IMR-90 (cell line): ENCODE data around the gene EPB41L5. TPM values are rescaled to one million over a fixed set of nuclear protein-coding genes. Genes with fewer than 3 reads are reported as not detected.

Source experiments
- ATAC-seq: fragments of 200-7000 bp; cut with Tn5 transposase; 2 replicates; pipeline ENCODE4 v1.9.1; 2020; ENCODE audit warnings: low read depth, mild to moderate bottlenecking, moderate library complexity
- BruUV-seq: library from RNA; stranded (reverse); fragments of 400-500 nt; replicated peaks from 2 replicates; lab custom pipeline; 2021; lab: Mats Ljungman, UMichigan
- CTCF ChIA-PET: fragments of 300-600 bp; formaldehyde crosslinking; extraction: SDS; loops from one replicate; lab custom pipeline; 2021; ENCODE audit warnings: antibody characterized with exemption; lab: Yijun Ruan, JAX
- POLR2A ChIA-PET: fragments of 300-600 bp; sonication (Branson Sonifier 250); formaldehyde crosslinking; loops from one replicate; lab custom pipeline; 2022; ENCODE audit warnings: antibody characterized with exemption; ENCODE audit not compliant: unreplicated experiment; lab: Charles Lee
- DNase-seq: peaks from one replicate; pipeline ENCODE4 v3.0.0; 2013
- H2AFZ ChIP-seq: replicated peaks from 2 replicates; pipeline ENCODE3; 2013; ENCODE audit warnings: low read length, mild to moderate bottlenecking; ENCODE audit not compliant: poor library complexity
- H2AK5ac ChIP-seq: 2 replicates; pipeline ENCODE4 v1.6.1; 2013; ENCODE audit warnings: low read depth, low read length, inconsistent platforms
- H2AK9ac ChIP-seq: replicated peaks from 2 replicates; pipeline ENCODE3; 2013; ENCODE audit warnings: mild to moderate bottlenecking, low read depth, low read length, moderate library complexity; ENCODE audit not compliant: poor library complexity
- H2BK120ac ChIP-seq: 2 replicates; pipeline ENCODE4 v1.6.1; 2013; ENCODE audit warnings: low read depth, low read length, inconsistent platforms
- H2BK15ac ChIP-seq: 3 replicates; pipeline ENCODE4 v1.6.1; 2013; ENCODE audit warnings: low read depth, low read length, inconsistent platforms
- H2BK20ac ChIP-seq: 2 replicates; pipeline ENCODE4 v1.6.1; 2013; ENCODE audit warnings: low read depth, mild to moderate bottlenecking, inconsistent platforms, low read length, moderate library complexity
- H2BK5ac ChIP-seq: 2 replicates; pipeline ENCODE4 v1.6.1; 2013; ENCODE audit warnings: mild to moderate bottlenecking, low read depth, low read length, inconsistent platforms; ENCODE audit not compliant: poor library complexity, severe bottlenecking
- H3K14ac ChIP-seq: replicated peaks from 2 replicates; pipeline ENCODE4 v1.6.1; 2013; ENCODE audit warnings: low read depth, low read length, inconsistent platforms
- H3K18ac ChIP-seq: 2 replicates; pipeline ENCODE4 v1.6.1; 2013; ENCODE audit warnings: low read depth, low read length, control low read depth
- H3K23ac ChIP-seq: 2 replicates; pipeline ENCODE4 v1.6.1; 2013; ENCODE audit warnings: low read depth, low read length, inconsistent platforms
- H3K27ac ChIP-seq: 2 replicates; pipeline ENCODE4 v1.5.1; 2013; ENCODE audit warnings: mild to moderate bottlenecking, control low read depth, low read length; ENCODE audit not compliant: insufficient read depth
- H3K27me3 ChIP-seq: 2 replicates; pipeline ENCODE4 v1.6.1; 2013; ENCODE audit warnings: low read length; ENCODE audit not compliant: control insufficient read depth, insufficient read depth
- H3K36me3 ChIP-seq: 2 replicates; pipeline ENCODE4 v1.6.1; 2013; ENCODE audit warnings: low read length, mixed read lengths; ENCODE audit not compliant: control insufficient read depth, insufficient read depth
- H3K4ac ChIP-seq: 2 replicates; pipeline ENCODE4 v1.6.1; 2013; ENCODE audit warnings: low read depth, low read length, inconsistent platforms
- H3K4me1 ChIP-seq: 2 replicates; pipeline ENCODE4 v1.6.1; 2013; ENCODE audit warnings: low read length, mixed read lengths; ENCODE audit not compliant: control insufficient read depth, insufficient read depth
- H3K4me2 ChIP-seq: 2 replicates; pipeline ENCODE4 v1.6.1; 2013; ENCODE audit warnings: low read depth, mild to moderate bottlenecking, control low read depth, low read length, moderate library complexity
- H3K4me3 ChIP-seq: 2 replicates; pipeline ENCODE4 v1.5.1; 2013; ENCODE audit warnings: low read depth, mild to moderate bottlenecking, control low read depth, low read length, moderate library complexity; ENCODE audit not compliant: insufficient read depth
- H3K56ac ChIP-seq: 2 replicates; pipeline ENCODE4 v1.6.1; 2013; ENCODE audit warnings: low read length, inconsistent platforms; ENCODE audit not compliant: insufficient read depth; ENCODE audit errors: extremely low read depth
- H3K79me1 ChIP-seq, 2 experiments: 2 replicates each; pipeline ENCODE4 v1.6.1; 2013; ENCODE audit warnings: low read length in 2 of 2, inconsistent platforms in 1 of 2, low read depth in 1 of 2
- H3K9ac ChIP-seq: 2 replicates; pipeline ENCODE4 v1.6.1; 2013; ENCODE audit warnings: low read depth, low read length, control low read depth
- H3K9me1 ChIP-seq: 2 replicates; pipeline ENCODE4 v1.6.1; 2013; ENCODE audit warnings: low read length, inconsistent platforms; ENCODE audit not compliant: insufficient read depth
- H3K9me3 ChIP-seq: 2 replicates; pipeline ENCODE4 v1.6.1; 2013; ENCODE audit warnings: low read length; ENCODE audit not compliant: control insufficient read depth, insufficient read depth
- H4K20me1 ChIP-seq: 2 replicates; pipeline ENCODE4 v1.6.1; 2013; ENCODE audit warnings: low read length, inconsistent platforms; ENCODE audit not compliant: insufficient read depth
- H4K5ac ChIP-seq: 2 replicates; pipeline ENCODE4 v1.6.1; 2013; ENCODE audit warnings: mild to moderate bottlenecking, low read depth, low read length, control low read depth
- H4K8ac ChIP-seq, 2 experiments: 2 replicates each; pipeline ENCODE4 v1.6.1; 2013; ENCODE audit warnings: low read depth in 2 of 2, low read length in 2 of 2, control low read depth in 1 of 2, inconsistent platforms in 1 of 2
- H4K91ac ChIP-seq: 2 replicates; pipeline ENCODE4 v1.6.1; 2013; ENCODE audit warnings: low read depth, low read length, inconsistent platforms; ENCODE audit not compliant: insufficient read depth
- BHLHE40 ChIP-seq: fragments of 150-350 bp; IDR thresholded peaks from 2 replicates; pipeline ENCODE4 v1.6.1; 2016; ENCODE audit warnings: mild to moderate bottlenecking, low read depth, low read length
- CEBPB ChIP-seq: IDR thresholded peaks from 2 replicates; pipeline ENCODE4 v1.6.1; 2012; ENCODE audit warnings: low read depth, low read length, improper control_type of control experiment
- FOS ChIP-seq: fragments of 150-350 bp; IDR thresholded peaks from 2 replicates; pipeline ENCODE4 v1.6.1; 2016; ENCODE audit warnings: low read depth, low read length
- MAFK ChIP-seq: IDR thresholded peaks from 2 replicates; pipeline ENCODE4 v1.6.1; 2012; ENCODE audit warnings: low read depth, low read length, improper control_type of control experiment
- MAZ ChIP-seq: IDR thresholded peaks from 2 replicates; pipeline ENCODE4 v1.6.1; 2012; ENCODE audit warnings: low read depth, mild to moderate bottlenecking, low read length, improper control_type of control experiment, moderate library complexity, borderline replicate concordance
- MXI1 ChIP-seq: IDR thresholded peaks from 2 replicates; pipeline ENCODE4 v1.6.1; 2012; ENCODE audit warnings: low read depth, mild to moderate bottlenecking, low read length, moderate library complexity, borderline replicate concordance
- NFE2L2 ChIP-seq: fragments of 150-350 bp; IDR thresholded peaks from 2 replicates; pipeline ENCODE4 v1.6.1; 2016; ENCODE audit warnings: low read depth, mild to moderate bottlenecking, low read length
- POLR2A ChIP-seq: IDR thresholded peaks from 2 replicates; pipeline ENCODE4 v1.6.1; 2012; ENCODE audit warnings: mild to moderate bottlenecking, low read depth, low read length
- RAD21 ChIP-seq: IDR thresholded peaks from 2 replicates; pipeline ENCODE4 v1.6.1; 2012; ENCODE audit warnings: low read length, improper control_type of control experiment
- RCOR1 ChIP-seq: IDR thresholded peaks from 2 replicates; pipeline ENCODE4 v1.6.1; 2012; ENCODE audit warnings: mild to moderate bottlenecking, low read length, improper control_type of control experiment; ENCODE audit not compliant: insufficient replicate concordance
- RFX5 ChIP-seq: IDR thresholded peaks from 2 replicates; pipeline ENCODE4 v1.8.0; 2012; ENCODE audit warnings: low read depth, mild to moderate bottlenecking, low read length, moderate library complexity
- SMC3 ChIP-seq: fragments of 150-350 bp; IDR thresholded peaks from 2 replicates; pipeline ENCODE4 v1.6.1; 2016; ENCODE audit warnings: low read depth, mild to moderate bottlenecking, antibody characterized with exemption, low read length, moderate library complexity
- WGBS, 2 experiments: methylation state at CpG; one replicate each; pipeline versions ENCODE4 v1.1.5 to v1.1.7; 2013; ENCODE audit warnings: missing lambda C conversion rate in 2 of 2; ENCODE audit not compliant: insufficient read length in 1 of 2; ENCODE audit errors: extremely low coverage in 2 of 2; 5-methylcytosine and 5-hydroxymethylcytosine counted together
- dilution Hi-C: fragments of 300-500 bp; cut with HindIII; formaldehyde crosslinking; loops from one replicate; pipeline ENCODE4 v1.14.3; 2018; ENCODE audit warnings: low sequenced_read_pairs; ENCODE audit not compliant: unreplicated experiment
- in situ Hi-C: fragments of 300-500 bp; cut with MboI; formaldehyde crosslinking; loops from 3 replicates; pipeline ENCODE4 v1.14.3; 2019; ENCODE audit warnings: low sequenced_read_pairs, inconsistent platforms, mixed read lengths
- intact Hi-C: fragments of 100-400 bp; cut with micrococcal nuclease; formaldehyde crosslinking; loops from 2 replicates; pipeline ENCODE4 v1.10.0; 2022
- polyA plus RNA-seq, 3 experiments: library from polyadenylated mRNA; depleted of rRNA; stranded (reverse); fragments of >200 nt; gene quantifications; 2 replicates each; pipeline ENCODE4 v1.2.3, GENCODE V29; 2012; ENCODE audit warnings: low replicate concordance in 1 of 3
- total RNA-seq: library from RNA; depleted of rRNA; stranded (reverse); fragments of >200 nt; gene quantifications from 2 replicates; pipeline ENCODE4 v1.2.3, GENCODE V29; 2012
- TF ChIP-seq, protein P1 (sequence below): fragments of 150-350 bp; IDR thresholded peaks from 2 replicates; pipeline ENCODE4 v1.6.1; 2016; ENCODE audit warnings: low read depth, mild to moderate bottlenecking, low read length, moderate library complexity, borderline replicate concordance
- TF ChIP-seq, protein P2 (sequence below): conservative IDR thresholded peaks from 2 replicates; pipeline ENCODE4 v1.5.1; 2012; ENCODE audit warnings: mild to moderate bottlenecking, low read depth, low read length, improper control_type of control experiment
- TF ChIP-seq, protein P3 (sequence below): fragments of 150-350 bp; IDR thresholded peaks from 2 replicates; pipeline ENCODE4 v1.6.1; 2017; ENCODE audit warnings: mild to moderate bottlenecking, antibody characterized with exemption, low read length, low read depth

The EPB41L5 gene
- total and polyA plus RNA-seq, 2 of the 4 experiments (the other 2 are of a cell fraction) = 5.1 to 10.6 TPM

DNA sequence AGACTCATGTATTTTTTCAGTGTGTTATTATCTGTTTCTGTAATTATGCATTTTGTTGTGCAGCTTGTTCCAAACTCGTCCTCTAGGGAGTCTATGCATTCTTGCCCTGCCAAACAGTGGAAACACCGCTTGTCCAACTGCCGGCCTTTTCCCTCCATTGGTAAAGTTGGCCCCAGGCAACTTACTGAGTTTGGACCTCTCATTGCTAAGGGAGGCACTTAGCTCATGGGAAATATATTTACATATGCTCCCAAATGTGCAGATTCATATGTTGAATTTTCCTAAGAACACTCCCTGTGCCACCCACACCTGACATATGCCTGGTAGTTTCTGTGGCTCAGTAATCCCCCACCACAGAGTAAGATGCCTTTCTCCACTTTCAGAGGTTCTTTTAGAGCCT is 112.3 kb downstream of the EPB41L5 start:
- Histone ChIP-seq H4K8ac (no peak overlapping the region), H3K56ac (no peak overlapping the region), H2BK15ac (no peak overlapping the region), H2BK120ac (no peak overlapping the region), H3K9me1 (no peaks in the 10 kb centered on the region), H3K4me1 (no peaks in the 10 kb centered on the region), H3K4me2 (no peak overlapping the region), H4K91ac (no peak overlapping the region), H3K79me1 (no peaks in the 10 kb centered on the region), H2AK5ac (no peak overlapping the region), H3K36me3 (no peaks in the 10 kb centered on the region), H3K9ac (no peak overlapping the region), H4K20me1 (no peaks in the 10 kb centered on the region), H3K23ac (no peak overlapping the region), H3K4ac (no peak overlapping the region), H2AFZ (no peak overlapping the region), H2BK20ac (no peak overlapping the region), H3K27me3 (no peaks in the 10 kb centered on the region), H2BK5ac (no peak overlapping the region), H4K5ac (no peak overlapping the region), H3K18ac (no peak overlapping the region), H3K4me3 (no peak overlapping the region), H2AK9ac (no peak overlapping the region), H3K9me3 (no peaks in the 10 kb centered on the region), H3K27ac (no peak overlapping the region), H3K14ac (no peak overlapping the region)
- in situ Hi-C loops = no loop called here
- dilution Hi-C loops = no loop called here
- ATAC-seq = no peak
- intact Hi-C loops = no loop called here
- ChIA-PET POLR2A (no interaction called here), CTCF (interaction anchor here (1.0 kb wide), 1 partner anchor 326 kb away, joined by 3 read pairs; no protein-coding TSS in a partner anchor)
- no CpG with 5 or more reads among the region's 3 CpGs for WGBS, 2 experiments
- no peak for DNase-seq
- no peak for TF ChIP-seq SMC3
- TF ChIP-seq, protein P1, sequence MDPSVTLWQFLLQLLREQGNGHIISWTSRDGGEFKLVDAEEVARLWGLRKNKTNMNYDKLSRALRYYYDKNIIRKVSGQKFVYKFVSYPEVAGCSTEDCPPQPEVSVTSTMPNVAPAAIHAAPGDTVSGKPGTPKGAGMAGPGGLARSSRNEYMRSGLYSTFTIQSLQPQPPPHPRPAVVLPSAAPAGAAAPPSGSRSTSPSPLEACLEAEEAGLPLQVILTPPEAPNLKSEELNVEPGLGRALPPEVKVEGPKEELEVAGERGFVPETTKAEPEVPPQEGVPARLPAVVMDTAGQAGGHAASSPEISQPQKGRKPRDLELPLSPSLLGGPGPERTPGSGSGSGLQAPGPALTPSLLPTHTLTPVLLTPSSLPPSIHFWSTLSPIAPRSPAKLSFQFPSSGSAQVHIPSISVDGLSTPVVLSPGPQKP = no peak
- no peak for TF ChIP-seq NFE2L2
- TF ChIP-seq BHLHE40 = no peak
- TF ChIP-seq POLR2A = no peak
- TF ChIP-seq CEBPB = no peak
- no peak for TF ChIP-seq MAZ
- TF ChIP-seq MXI1 = no peak
- TF ChIP-seq, protein P2, sequence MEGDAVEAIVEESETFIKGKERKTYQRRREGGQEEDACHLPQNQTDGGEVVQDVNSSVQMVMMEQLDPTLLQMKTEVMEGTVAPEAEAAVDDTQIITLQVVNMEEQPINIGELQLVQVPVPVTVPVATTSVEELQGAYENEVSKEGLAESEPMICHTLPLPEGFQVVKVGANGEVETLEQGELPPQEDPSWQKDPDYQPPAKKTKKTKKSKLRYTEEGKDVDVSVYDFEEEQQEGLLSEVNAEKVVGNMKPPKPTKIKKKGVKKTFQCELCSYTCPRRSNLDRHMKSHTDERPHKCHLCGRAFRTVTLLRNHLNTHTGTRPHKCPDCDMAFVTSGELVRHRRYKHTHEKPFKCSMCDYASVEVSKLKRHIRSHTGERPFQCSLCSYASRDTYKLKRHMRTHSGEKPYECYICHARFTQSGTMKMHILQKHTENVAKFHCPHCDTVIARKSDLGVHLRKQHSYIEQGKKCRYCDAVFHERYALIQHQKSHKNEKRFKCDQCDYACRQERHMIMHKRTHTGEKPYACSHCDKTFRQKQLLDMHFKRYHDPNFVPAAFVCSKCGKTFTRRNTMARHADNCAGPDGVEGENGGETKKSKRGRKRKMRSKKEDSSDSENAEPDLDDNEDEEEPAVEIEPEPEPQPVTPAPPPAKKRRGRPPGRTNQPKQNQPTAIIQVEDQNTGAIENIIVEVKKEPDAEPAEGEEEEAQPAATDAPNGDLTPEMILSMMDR = no peak
- no peak for TF ChIP-seq MAFK
- TF ChIP-seq RFX5 = no peak
- no peak for TF ChIP-seq FOS
- TF ChIP-seq RCOR1 = no peak
- no peak for TF ChIP-seq RAD21
- TF ChIP-seq, protein P3, sequence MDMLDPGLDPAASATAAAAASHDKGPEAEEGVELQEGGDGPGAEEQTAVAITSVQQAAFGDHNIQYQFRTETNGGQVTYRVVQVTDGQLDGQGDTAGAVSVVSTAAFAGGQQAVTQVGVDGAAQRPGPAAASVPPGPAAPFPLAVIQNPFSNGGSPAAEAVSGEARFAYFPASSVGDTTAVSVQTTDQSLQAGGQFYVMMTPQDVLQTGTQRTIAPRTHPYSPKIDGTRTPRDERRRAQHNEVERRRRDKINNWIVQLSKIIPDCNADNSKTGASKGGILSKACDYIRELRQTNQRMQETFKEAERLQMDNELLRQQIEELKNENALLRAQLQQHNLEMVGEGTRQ = no peak
- no TSS peak for BruUV-seq
